Pancreas (tissue), 10 donors: ENCODE data around the gene TMEM184A. TPM values are rescaled to one million over a fixed set of nuclear protein-coding genes. Genes with fewer than 3 reads are reported as not detected.

Experiments used
- ATAC-seq, 4 donors: fragments of 200-7000 bp; cut with Tn5 transposase; one replicate each; pipeline versions ENCODE4 v1.8.0 to v1.9.1; 2020; ENCODE audit warnings: mild to moderate bottlenecking in 4 of 4, moderate library complexity in 4 of 4
- DNase-seq, 6 donors: peaks; one replicate each; pipeline ENCODE4 v3.0.0-alpha.2; 2020
- FAIRE-seq: peaks from 2 replicates; lab custom pipeline; 2012; peaks lifted over from hg19 to GRCh38; lab: Jason Lieb, UNC
- H3K27ac ChIP-seq, 4 donors: fragments of 200-600 bp; sonication (generic); 1 replicate in 3 of 4; 2 replicates in 1 of 4; pipeline versions ENCODE4 v1.5.0 to v1.8.0; 2020
- H3K27me3 ChIP-seq, 4 donors: fragments of 200-600 bp; one replicate each; pipeline ENCODE4 v1.8.0; 2021
- H3K36me3 ChIP-seq, 3 donors: fragments of 200-600 bp; sonication (generic) in 1 of 3; one replicate each; pipeline versions ENCODE4 v1.5.0 to v1.8.0; 2020 to 2021
- H3K4me1 ChIP-seq, 3 donors: fragments of 200-600 bp; one replicate each; pipeline ENCODE4 v1.8.0; 2021
- H3K4me3 ChIP-seq, 4 donors: fragments of 200-600 bp; sonication (generic) in 2 of 4; one replicate each; pipeline versions ENCODE4 v1.5.0 to v1.8.0; 2020 to 2021
- H3K9me3 ChIP-seq, 4 donors: fragments of 200-600 bp; one replicate each; pipeline ENCODE4 v1.8.0; 2021
- CTCF ChIP-seq, 4 donors: fragments of 200-600 bp; sonication (generic) in 3 of 4; IDR thresholded peaks; one replicate each; pipeline versions ENCODE4 v1.5.0 to v1.8.0; 2021; ENCODE audit warnings: antibody characterized with exemption in 4 of 4
- WGBS, 2 donors: extraction: QIAGEN DNeasy Blood & Tissue Kit; methylation state at CpG; one replicate each; pipeline ENCODE4 v1.1.7; 2013; 5-methylcytosine and 5-hydroxymethylcytosine counted together
- intact Hi-C, 3 donors: fragments of 100-400 bp; cut with DNase I; formaldehyde crosslinking; loops; one replicate each; pipeline versions ENCODE4 v1.11.1 to v1.14.2; 2022
- polyA plus RNA-seq, 2 donors: library from polyadenylated mRNA; stranded (reverse); fragments of 200-250 nt; gene quantifications; one replicate each; pipeline ENCODE4 v1.2.3, GENCODE V29; 2013
- total RNA-seq, 6 donors: library from RNA; stranded (reverse); fragmentation: NEBNext Ultra II Directional in 4 of 6; extraction: Animal tissue kit (Norgen Biotek cat#: 25700) in 4 of 6; gene quantifications; one replicate each; pipeline versions ENCODE4 v1.2.1 to v1.2.4, GENCODE V29; 2021 to 2023
- donor health status: healthy with polysubstance abuse.
- donor health status: DM: no; HTN: no; CAD: no; lungs with moderate emphysema.
- donor health status: DM: no; HTN: no; CAD: no.
- donor health status: control.
- donor health status: control.
- donor health status: Bipolar disorder and iron deficiency.
- donor health status: DM: yes; HTN: yes; CAD: no.
- donor health status: DM: no; HTN: no; CAD: no.
- donor health status: DM: no; HTN: no; CAD: no.
- donor health status: DM: yes; HTN: yes; CAD: no.

TMEM184A gene
- total RNA-seq, result 10 to 100 TPM; 15.2 to 27.5 (median 21.3) TPM
- 10 to 100 TPM; 29.0 to 58.9 TPM for polyA plus RNA-seq

GRCh38 chr7:1555813-1556543 lies at the start of gene TMEM184A:
Gene TMEM184A, minus strand, starts transcription at chr7:1556205. Its CDS starts 721 bp downstream, at chr7:1555484.
- DNase-seq (peak; percentile 91 to 99 (median 97)), FAIRE-seq (no peak), ATAC-seq (peak; percentile 84 to 89 (median 88))
- peaks cover 0 to 11% (median 4%) of the 10 kb centered on the region in 3 donors for H3K4me1 ChIP-seq
- peak; percentile 56 to 75 (median 59) for TF ChIP-seq CTCF (IDR thresholded peaks at IDR 0.05)
- no peaks in the 10 kb centered on the region for H3K27me3 ChIP-seq
- H3K36me3 ChIP-seq, result no peaks in the 10 kb centered on the region
- no peaks in the 10 kb centered on the region for H3K9me3 ChIP-seq
- WGBS, 2 donors, result 9 to 10% methylated on average over 21 to 23 of the region's 23 CpGs
- H3K27ac ChIP-seq, result peak within 1 kb of the TSS; percentile 89 to 97 (median 93)
- H3K4me3 ChIP-seq, result peak within 1 kb of the TSS; percentile 23 to 47 (median 42)
- intact Hi-C loops, result loop anchor here in 1 of 3 donors (5.0 kb wide), 1 partner anchor 44 kb away; no protein-coding TSS in a partner anchor

GRCh38 chr7:1604383-1604782 lies 48.4 kb upstream of the TMEM184A start:
- FAIRE-seq (no peak), ATAC-seq (no peak), DNase-seq (no peak)
- 48% methylated on average over 2 of the region's 2 CpGs for WGBS, 2 donors
- H3K27ac ChIP-seq, result no peak overlapping the region
- H3K4me3 ChIP-seq, result no peak overlapping the region
- TF ChIP-seq CTCF (IDR thresholded peaks at IDR 0.05), result no peak
- H3K27me3 ChIP-seq, result no peaks in the 10 kb centered on the region
- intact Hi-C loops, result no loop called here
- no peaks in the 10 kb centered on the region for H3K36me3 ChIP-seq
- no peaks in the 10 kb centered on the region for H3K4me1 ChIP-seq
- no peaks in the 10 kb centered on the region for H3K9me3 ChIP-seq

- ATAC-seq (no peak), FAIRE-seq (no peak), DNase-seq (no peak)
- no peak overlapping the region for H3K4me3 ChIP-seq
- H3K36me3 ChIP-seq, result no peaks in the 10 kb centered on the region
- TF ChIP-seq CTCF (IDR thresholded peaks at IDR 0.05), result no peak
- intact Hi-C loops, result no loop called here
- H3K9me3 ChIP-seq, result no peaks in the 10 kb centered on the region
- no peaks in the 10 kb centered on the region for H3K27me3 ChIP-seq
- no peaks in the 10 kb centered on the region for H3K4me1 ChIP-seq
- 61 to 68% methylated on average over 35 to 41 of the region's 41 CpGs for WGBS, 2 donors
- no peak overlapping the region for H3K27ac ChIP-seq
These were observed 47.6 kb upstream of the TMEM184A start for GRCh38 chr7:1603346-1604225.

GRCh38 chr7:1602386-1602785 lies 46.4 kb upstream of the TMEM184A start:
- Histone ChIP-seq H3K4me3 (no peak overlapping the region), H3K27ac (no peak overlapping the region), H3K36me3 (no peaks in the 10 kb centered on the region), H3K9me3 (no peaks in the 10 kb centered on the region), H3K27me3 (no peaks in the 10 kb centered on the region), H3K4me1 (no peaks in the 10 kb centered on the region)
- TF ChIP-seq CTCF (IDR thresholded peaks at IDR 0.05), result no peak
- intact Hi-C loops, result no loop called here
- WGBS, 2 donors, result 78 to 79% methylated on average over 15 of the region's 15 CpGs
- DNase-seq (no peak), ATAC-seq (no peak), FAIRE-seq (no peak)
